ENCODE data around the gene BDKRB2. TPM values are rescaled to one million over a fixed set of nuclear protein-coding genes. Genes with fewer than 3 reads are reported as not detected.

The BDKRB2 gene
- polyA plus RNA-seq, 1 donor from 2014 or later, result not detected

DNA sequence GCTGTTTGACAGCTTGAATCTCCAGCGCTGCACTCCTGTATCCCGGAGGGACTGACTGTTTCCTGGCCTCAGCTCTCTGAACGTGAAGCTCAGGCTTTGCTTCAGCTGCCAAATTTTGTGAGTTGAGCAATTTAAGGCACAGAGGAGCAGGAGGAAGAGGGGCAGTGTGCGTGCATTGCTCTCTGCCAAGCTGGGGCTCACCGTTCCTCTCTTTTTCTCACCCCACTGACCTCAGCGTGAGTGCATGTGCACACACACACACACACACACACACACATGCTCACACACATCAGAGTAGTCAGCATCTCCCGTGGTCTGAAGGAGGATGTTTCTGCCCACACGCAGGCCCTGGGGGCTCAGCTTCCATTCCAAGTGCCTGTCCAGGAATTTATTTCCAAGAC lies 27.8 kb upstream of the BDKRB2 start:
- no peak for TF ChIP-seq MXI1 (conservative IDR thresholded peaks at IDR 0.05; ENCODE audit: poor library complexity, severe bottlenecking)
- TF ChIP-seq EP300 (conservative IDR thresholded peaks at IDR 0.05; ENCODE audit: poor library complexity, severe bottlenecking), result no peak
- no peak for TF ChIP-seq EZH2 (IDR thresholded peaks at IDR 0.05; ENCODE audit: borderline replicate concordance, insufficient read depth, low read length, poor library complexity, severe bottlenecking)
- no peak for TF ChIP-seq POLR2AphosphoS5 (IDR thresholded peaks at IDR 0.05)
- TF ChIP-seq, protein P1, sequence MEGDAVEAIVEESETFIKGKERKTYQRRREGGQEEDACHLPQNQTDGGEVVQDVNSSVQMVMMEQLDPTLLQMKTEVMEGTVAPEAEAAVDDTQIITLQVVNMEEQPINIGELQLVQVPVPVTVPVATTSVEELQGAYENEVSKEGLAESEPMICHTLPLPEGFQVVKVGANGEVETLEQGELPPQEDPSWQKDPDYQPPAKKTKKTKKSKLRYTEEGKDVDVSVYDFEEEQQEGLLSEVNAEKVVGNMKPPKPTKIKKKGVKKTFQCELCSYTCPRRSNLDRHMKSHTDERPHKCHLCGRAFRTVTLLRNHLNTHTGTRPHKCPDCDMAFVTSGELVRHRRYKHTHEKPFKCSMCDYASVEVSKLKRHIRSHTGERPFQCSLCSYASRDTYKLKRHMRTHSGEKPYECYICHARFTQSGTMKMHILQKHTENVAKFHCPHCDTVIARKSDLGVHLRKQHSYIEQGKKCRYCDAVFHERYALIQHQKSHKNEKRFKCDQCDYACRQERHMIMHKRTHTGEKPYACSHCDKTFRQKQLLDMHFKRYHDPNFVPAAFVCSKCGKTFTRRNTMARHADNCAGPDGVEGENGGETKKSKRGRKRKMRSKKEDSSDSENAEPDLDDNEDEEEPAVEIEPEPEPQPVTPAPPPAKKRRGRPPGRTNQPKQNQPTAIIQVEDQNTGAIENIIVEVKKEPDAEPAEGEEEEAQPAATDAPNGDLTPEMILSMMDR (IDR thresholded peaks at IDR 0.05; ENCODE audit: poor library complexity, severe bottlenecking), result no peak
- TF ChIP-seq SMC3 (conservative IDR thresholded peaks at IDR 0.05; ENCODE audit: poor library complexity), result no peak
- no peak for TF ChIP-seq TAF1 (IDR thresholded peaks at IDR 0.05; ENCODE audit: low read depth)
- TF ChIP-seq RAD21 (conservative IDR thresholded peaks at IDR 0.05), result no peak
- Histone ChIP-seq H3K36me3 (ENCODE audit: insufficient read depth, low read length) (no peaks in the 10 kb centered on the region), H3K27me3 (ENCODE audit: insufficient read depth, low read depth, low read length) (no peaks in the 10 kb centered on the region), H3K9me2 (ENCODE audit: insufficient read depth, low read length) (no peaks in the 10 kb centered on the region), H3K9me3 (ENCODE audit: low read length) (no peaks in the 10 kb centered on the region), H3K27ac (ENCODE audit: low read length) (no peak overlapping the region), H2AFZ (ENCODE audit: low read depth, low read length) (no peak overlapping the region), H3K4me2 (ENCODE audit: low read length) (no peak overlapping the region), H3K9ac (ENCODE audit: low read length) (no peak overlapping the region), H4K20me1 (ENCODE audit: insufficient read depth) (no peaks in the 10 kb centered on the region), H3K4me3 (ENCODE audit: low read length) (no peak overlapping the region), H3F3A (ENCODE audit: insufficient read depth, low read length, poor library complexity, severe bottlenecking) (no peaks in the 10 kb centered on the region), H3K79me2 (replicated peaks; ENCODE audit: insufficient read depth, low read length) (no peaks in the 10 kb centered on the region)

DNA sequence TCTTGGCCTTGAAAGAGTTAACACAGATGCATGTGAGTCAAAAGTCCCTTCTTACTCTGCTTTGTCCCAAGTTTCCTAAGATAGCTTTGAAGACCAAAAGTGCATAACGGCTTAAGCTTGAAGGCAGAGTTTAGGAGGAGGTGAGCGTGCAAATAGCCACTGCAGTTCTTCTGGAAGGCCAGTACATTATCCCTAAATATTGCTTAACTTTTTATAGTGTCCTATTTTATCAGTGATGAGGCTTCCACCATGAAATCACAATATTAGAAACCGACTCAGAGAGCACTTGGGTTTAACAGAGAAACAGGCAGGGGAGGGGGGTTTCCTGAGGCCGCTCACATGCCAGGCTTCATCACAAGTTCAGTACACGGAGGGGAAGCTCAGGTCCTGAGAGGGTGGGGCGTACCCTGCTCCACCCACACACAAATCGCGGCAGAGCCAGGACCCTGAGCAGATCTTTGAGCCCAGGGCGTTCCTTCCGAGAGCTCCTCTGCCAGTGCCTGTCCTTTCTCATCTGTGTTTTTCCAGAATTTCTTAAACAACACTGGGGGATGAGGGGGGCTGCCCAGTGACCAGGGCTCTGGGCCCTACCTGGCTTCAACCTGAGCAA lies 26.8 kb upstream of the BDKRB2 start:
- H3K27me3 ChIP-seq (ENCODE audit: insufficient read depth, low read depth, low read length), result no peaks in the 10 kb centered on the region
- no peaks in the 10 kb centered on the region for H3F3A ChIP-seq (ENCODE audit: insufficient read depth, low read length, poor library complexity, severe bottlenecking)
- no peaks in the 10 kb centered on the region for H3K36me3 ChIP-seq (ENCODE audit: insufficient read depth, low read length)
- no peaks in the 10 kb centered on the region for H3K9me2 ChIP-seq (ENCODE audit: insufficient read depth, low read length)
- no peak overlapping the region for H2AFZ ChIP-seq (ENCODE audit: low read depth, low read length)
- no peak overlapping the region for H3K9ac ChIP-seq (ENCODE audit: low read length)
- H3K4me3 ChIP-seq (ENCODE audit: low read length), result no peak overlapping the region
- H3K9me3 ChIP-seq (ENCODE audit: low read length), result no peaks in the 10 kb centered on the region
- TF ChIP-seq EP300 (conservative IDR thresholded peaks at IDR 0.05; ENCODE audit: poor library complexity, severe bottlenecking) (no peak), EZH2 (IDR thresholded peaks at IDR 0.05; ENCODE audit: borderline replicate concordance, insufficient read depth, low read length, poor library complexity, severe bottlenecking) (no peak), REST (IDR thresholded peaks at IDR 0.05; ENCODE audit: borderline replicate concordance) (no peak), POLR2AphosphoS5 (IDR thresholded peaks at IDR 0.05) (no peak), RAD21 (conservative IDR thresholded peaks at IDR 0.05) (no peak), SMC3 (conservative IDR thresholded peaks at IDR 0.05; ENCODE audit: poor library complexity) (no peak), MXI1 (conservative IDR thresholded peaks at IDR 0.05; ENCODE audit: poor library complexity, severe bottlenecking) (no peak), TAF1 (IDR thresholded peaks at IDR 0.05; ENCODE audit: low read depth) (no peak)
- TF ChIP-seq, protein P1 (IDR thresholded peaks at IDR 0.05; ENCODE audit: poor library complexity, severe bottlenecking), result no peak
- no peak overlapping the region for H3K27ac ChIP-seq (ENCODE audit: low read length)
- H3K79me2 ChIP-seq (replicated peaks; ENCODE audit: insufficient read depth, low read length), result no peaks in the 10 kb centered on the region
- no peaks in the 10 kb centered on the region for H4K20me1 ChIP-seq (ENCODE audit: insufficient read depth)
- H3K4me2 ChIP-seq (ENCODE audit: low read length), result no peak overlapping the region
